GM18870 (cell line): ENCODE measurements around the gene GARIN5B.

ENCODE experiments used
- ATAC-seq: cut with Tn5 transposase; IDR thresholded peaks from one replicate; pipeline ENCODE4 v1.9.1; 2021; ENCODE audit warnings: moderate library complexity; ENCODE audit not compliant: unreplicated experiment

Gene GARIN5B

GRCh38 chr19:55389386-55390317 is 26.6 kb upstream of the GARIN5B start:
- no peak for ATAC-seq

- ATAC-seq, result no peak
Observed at GRCh38 chr19:55387736-55388497, 24.9 kb upstream of the GARIN5B start.

GRCh38 chr19:55386493-55386971 is 23.5 kb upstream of the GARIN5B start:
- ATAC-seq, result no peak

GRCh38 chr19:55385724-55386492 is 22.8 kb upstream of the GARIN5B start, which contains the start of gene RPL28:
Gene RPL28, plus strand, starts transcription at chr19:55385932. Its CDS starts 426 bp downstream, at chr19:55386358.
- peak; percentile 61 for ATAC-seq

- ATAC-seq, result peak; percentile 64
Observed at GRCh38 chr19:55384920-55385723, 22.1 kb upstream of the GARIN5B start.

- no peak for ATAC-seq
Observed at GRCh38 chr19:55384131-55384919, 21.3 kb upstream of the GARIN5B start, which contains the start of gene TMEM238. Gene TMEM238, minus strand, starts transcription at chr19:55384292. Its CDS starts 33 bp downstream, at chr19:55384259.

GRCh38 chr19:55383279-55384130 is 20.4 kb upstream of the GARIN5B start:
- no peak for ATAC-seq

GRCh38 chr19:55382522-55383054 is 19.5 kb upstream of the GARIN5B start:
- ATAC-seq, result no peak

GRCh38 chr19:55382013-55382412 is 19.0 kb upstream of the GARIN5B start:
- ATAC-seq, result no peak

GRCh38 chr19:55379174-55379573 is 16.1 kb upstream of the GARIN5B start:
- no peak for ATAC-seq

GRCh38 chr19:55377356-55378131 is 14.5 kb upstream of the GARIN5B start:
- ATAC-seq, result no peak

- no peak for ATAC-seq
Observed at GRCh38 chr19:55376241-55376933, 13.3 kb upstream of the GARIN5B start, which contains the start of gene TMEM190. Gene TMEM190, plus strand, starts transcription at chr19:55376826. Its CDS starts 28 bp downstream, at chr19:55376854.

- no peak for ATAC-seq
Observed at GRCh38 chr19:55373993-55374757, 11.1 kb upstream of the GARIN5B start.

- ATAC-seq, result no peak
Observed at GRCh38 chr19:55373306-55373992, 10.4 kb upstream of the GARIN5B start.
